PFSK-1 (cell line): Measurements from ENCODE around the gene USP9Y.

Experiments
- FOXP2 ChIP-seq: optimal IDR thresholded peaks from 2 replicates; pipeline ENCODE3; 2011; ENCODE audit warnings: borderline replicate concordance, control low read depth, inconsistent platforms; ENCODE audit not compliant: insufficient read depth; ENCODE audit errors: extremely low read length, extremely low read depth
- POLR2AphosphoS5 ChIP-seq: IDR thresholded peaks from 2 replicates; pipeline ENCODE4 v1.6.1; 2012; ENCODE audit warnings: low read depth, mild to moderate bottlenecking, control low read depth, low read length, moderate library complexity
- REST ChIP-seq, 2 experiments: IDR thresholded peaks; 2 replicates each; pipeline versions ENCODE4 v1.6.1 to v1.8.0; 2011 to 2012; ENCODE audit warnings: low read depth in 2 of 2, low read length in 2 of 2, control low read depth in 1 of 2, inconsistent platforms in 1 of 2, mild to moderate bottlenecking in 1 of 2, moderate library complexity in 1 of 2; ENCODE audit not compliant: insufficient read depth in 1 of 2
- SIN3A ChIP-seq: IDR thresholded peaks from 2 replicates; pipeline ENCODE4 v1.6.1; 2012; ENCODE audit warnings: mild to moderate bottlenecking, low read length, moderate library complexity, borderline replicate concordance; ENCODE audit not compliant: insufficient read depth
- TAF1 ChIP-seq: IDR thresholded peaks from 2 replicates; pipeline ENCODE4 v1.6.1; 2012; ENCODE audit warnings: low read length, control low read depth, borderline replicate concordance; ENCODE audit not compliant: insufficient read depth

Gene USP9Y

GRCh38 chrY:12855791-12856275, 154.8 kb downstream of the USP9Y start:
- TF ChIP-seq FOXP2 (no peak), POLR2AphosphoS5 (no peak), REST (IDR thresholded peaks at IDR 0.05; ENCODE audit: insufficient read depth in 1 of 2, low read depth in 2 of 2, low read length in 2 of 2) (no peak), TAF1 (no peak), SIN3A (no peak)

GRCh38 chrY:12867960-12868359, 166.9 kb downstream of the USP9Y start:
- TF ChIP-seq TAF1 = no peak
- TF ChIP-seq POLR2AphosphoS5 = no peak
- no peak for TF ChIP-seq SIN3A
- no peak for TF ChIP-seq REST (IDR thresholded peaks at IDR 0.05; ENCODE audit: insufficient read depth in 1 of 2, low read depth in 2 of 2, low read length in 2 of 2)
- TF ChIP-seq FOXP2 = no peak

- no peak for TF ChIP-seq REST (IDR thresholded peaks at IDR 0.05; ENCODE audit: insufficient read depth in 1 of 2, low read depth in 2 of 2, low read length in 2 of 2)
- TF ChIP-seq FOXP2 = no peak
- no peak for TF ChIP-seq POLR2AphosphoS5
- TF ChIP-seq SIN3A = no peak
- no peak for TF ChIP-seq TAF1
Observed at GRCh38 chrY:12896973-12897372, 195.9 kb downstream of the USP9Y start.

- TF ChIP-seq FOXP2 (no peak), REST (IDR thresholded peaks at IDR 0.05; ENCODE audit: insufficient read depth in 1 of 2, low read depth in 2 of 2, low read length in 2 of 2) (no peak), TAF1 (no peak), SIN3A (no peak), POLR2AphosphoS5 (no peak)
Observed at GRCh38 chrY:12898604-12899003, 197.6 kb downstream of the USP9Y start.
